Hematopoietic multipotent progenitor cell treated with erythropoietin and hydrocortisone succinate and interleukin-3 and kit ligand, for 15 days (in vitro differentiated cells): ENCODE data around the gene SPACA6.
"Not testable (repeated sequence)": the region's sequence is repeated elsewhere in the genome, so short reads cannot be mapped to it uniquely, and the experiment has no call there.

Experiments used
- DNase-seq: peaks from one replicate; pipeline ENCODE4 v3.0.0-alpha.2; 2015; ENCODE audit warnings: low spot score

The SPACA6 gene, protein sequence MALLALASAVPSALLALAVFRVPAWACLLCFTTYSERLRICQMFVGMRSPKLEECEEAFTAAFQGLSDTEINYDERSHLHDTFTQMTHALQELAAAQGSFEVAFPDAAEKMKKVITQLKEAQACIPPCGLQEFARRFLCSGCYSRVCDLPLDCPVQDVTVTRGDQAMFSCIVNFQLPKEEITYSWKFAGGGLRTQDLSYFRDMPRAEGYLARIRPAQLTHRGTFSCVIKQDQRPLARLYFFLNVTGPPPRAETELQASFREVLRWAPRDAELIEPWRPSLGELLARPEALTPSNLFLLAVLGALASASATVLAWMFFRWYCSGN

DNA sequence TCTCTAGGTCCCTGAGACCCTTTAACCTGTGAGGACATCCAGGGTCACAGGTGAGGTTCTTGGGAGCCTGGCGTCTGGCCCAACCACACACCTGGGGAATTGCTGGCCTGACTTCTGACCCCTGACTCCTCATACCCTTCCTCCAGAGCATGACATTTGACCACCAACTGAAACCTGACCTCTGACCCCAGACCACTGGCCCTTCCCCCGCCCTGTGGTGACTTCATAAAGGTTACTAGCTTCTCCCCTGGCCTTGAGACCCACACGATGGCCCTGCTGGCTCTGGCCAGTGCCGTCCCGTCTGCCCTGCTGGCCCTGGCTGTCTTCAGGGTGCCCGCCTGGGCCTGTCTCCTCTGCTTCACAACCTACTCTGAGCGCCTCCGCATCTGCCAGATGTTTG is at the start of gene SPACA6:
Gene SPACA6, plus strand, starts transcription at position 71 of the 400 bp plus-strand sequence. Its CDS starts 197 bp downstream, at position 268.
- DNase-seq, result no peak

GRCh38 chr19:51644636-51645271 is 48.4 kb upstream of the SPACA6 start:
- DNase-seq, result no peak

DNA sequence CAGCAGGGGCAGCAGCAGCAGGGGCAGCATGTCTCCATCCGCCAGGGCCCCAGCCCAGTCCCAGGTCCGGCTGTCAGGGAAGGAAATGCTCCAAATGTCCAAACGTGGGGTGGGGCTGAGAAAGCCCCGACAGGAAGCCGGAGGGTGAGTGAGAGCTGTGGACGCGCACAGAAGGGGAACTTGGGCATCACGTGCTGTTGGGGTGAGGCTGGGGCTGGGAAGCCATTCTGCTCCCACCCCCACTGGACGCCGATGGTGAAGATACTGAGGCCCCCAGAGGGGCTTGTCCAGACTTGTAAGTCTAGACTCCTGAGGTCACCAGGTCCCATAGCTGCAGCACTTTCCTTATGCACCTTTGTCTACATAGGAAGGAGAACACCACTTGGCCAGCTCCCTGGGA is 46.4 kb upstream of the SPACA6 start, which contains the start of gene SIGLEC14:
Gene SIGLEC14, minus strand, starts transcription at position 96 of the 400 bp plus-strand sequence. Its CDS starts 66 bp downstream, at position 30.
- not testable (repeated sequence) for DNase-seq

- DNase-seq, result no peak
Measured at GRCh38 chr19:51647318-51647717, 45.8 kb upstream of the SPACA6 start.

DNA sequence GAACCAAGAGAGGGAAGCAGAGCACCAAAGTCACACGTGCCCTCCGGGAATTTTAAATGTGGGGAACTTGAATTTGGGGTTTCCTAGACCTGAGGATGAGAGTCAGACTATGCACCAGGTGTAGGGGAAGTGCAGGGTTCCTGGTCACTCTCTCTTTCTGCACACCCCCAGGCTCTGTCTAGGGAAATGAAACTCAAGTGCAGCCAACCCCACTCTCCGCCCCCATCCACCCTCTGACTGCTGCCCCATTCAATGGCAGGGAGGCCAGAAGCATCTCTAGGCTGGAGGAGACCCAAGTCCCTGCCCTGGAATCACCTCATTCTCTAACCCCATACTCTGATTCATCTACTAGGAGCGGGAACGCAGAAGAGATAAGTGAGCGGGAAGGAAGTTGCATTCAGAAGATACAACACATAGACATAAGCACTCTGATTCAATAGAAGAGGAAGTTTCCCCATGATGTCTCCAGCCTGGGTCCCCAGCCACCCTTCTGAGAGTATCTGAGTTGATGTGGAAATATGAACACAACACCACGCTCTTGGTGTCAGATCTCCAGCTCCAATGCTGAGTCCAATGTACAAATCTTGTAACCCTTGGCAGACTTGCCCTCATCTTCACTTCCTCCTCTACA is 41.8 kb upstream of the SPACA6 start:
- no peak for DNase-seq

DNA sequence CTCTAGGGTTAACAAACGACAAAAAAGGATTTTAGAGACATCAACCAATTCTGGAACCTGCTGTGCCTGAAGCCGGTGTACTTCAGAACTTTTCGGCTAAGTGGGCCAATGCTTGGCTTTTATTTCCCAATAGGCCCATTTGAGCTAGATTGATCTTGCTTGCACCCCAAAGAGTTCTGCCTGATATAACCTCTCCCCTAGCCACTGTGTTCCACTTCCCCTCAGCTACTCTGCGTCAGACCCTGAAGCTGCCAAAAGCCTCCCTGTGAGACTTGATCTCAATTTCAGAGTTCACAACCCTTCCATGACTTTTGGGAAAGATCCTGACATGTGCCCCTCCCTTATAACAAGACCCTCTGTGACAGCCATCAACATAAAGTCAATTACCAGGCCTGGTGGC is 40.9 kb upstream of the SPACA6 start:
- DNase-seq, result no peak

DNA sequence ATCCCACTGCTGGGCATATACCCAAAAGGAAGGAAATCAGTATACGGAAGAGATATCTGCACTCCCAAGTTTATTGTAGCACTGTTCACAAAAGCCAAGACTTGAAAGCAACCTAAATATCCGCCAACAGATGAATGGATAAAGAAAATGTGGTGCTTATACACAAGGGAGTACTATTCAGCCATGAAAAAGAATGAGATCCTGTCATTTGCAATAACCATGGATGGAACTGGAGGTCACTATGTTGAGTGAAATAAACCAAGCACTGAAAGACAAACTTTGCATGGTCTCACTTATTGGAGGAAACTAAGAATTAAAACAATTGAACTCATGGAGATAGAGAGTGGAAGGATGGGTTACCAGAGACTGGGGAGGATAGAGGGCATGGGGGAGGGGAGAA is 40.0 kb upstream of the SPACA6 start:
- no peak for DNase-seq

- no peak for DNase-seq
Measured at GRCh38 chr19:51654783-51655182, 38.3 kb upstream of the SPACA6 start.

DNA sequence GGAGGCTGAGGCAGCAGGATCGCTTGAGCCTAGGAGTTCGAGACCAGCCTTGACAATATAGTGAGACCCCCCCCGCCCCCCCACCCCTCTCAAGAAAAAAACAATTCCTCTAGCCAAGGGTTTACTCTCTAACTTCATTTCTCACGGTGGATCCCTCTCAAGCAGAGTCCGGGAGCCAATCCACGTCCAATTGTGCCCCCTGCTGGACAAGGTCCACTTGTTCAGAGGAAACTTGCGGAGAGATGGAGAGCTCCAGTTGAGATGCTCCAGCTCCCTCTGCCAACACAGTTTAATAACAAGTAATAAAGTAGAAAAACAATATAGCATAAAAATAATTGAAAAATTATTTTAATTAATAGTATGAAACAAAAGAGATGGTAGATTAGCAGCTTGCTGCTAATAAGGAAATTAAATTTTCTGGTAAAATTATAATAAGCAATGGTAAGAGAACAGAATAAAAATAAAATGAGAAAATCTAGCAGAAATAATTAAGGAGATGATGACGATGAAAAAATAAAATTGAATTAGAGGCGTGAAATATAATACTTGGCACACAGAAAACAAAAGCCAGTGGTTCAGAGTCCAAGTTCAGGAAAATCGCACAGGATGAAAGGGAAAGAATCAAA is 32.0 kb upstream of the SPACA6 start:
- peak; percentile 75 for DNase-seq

DNA sequence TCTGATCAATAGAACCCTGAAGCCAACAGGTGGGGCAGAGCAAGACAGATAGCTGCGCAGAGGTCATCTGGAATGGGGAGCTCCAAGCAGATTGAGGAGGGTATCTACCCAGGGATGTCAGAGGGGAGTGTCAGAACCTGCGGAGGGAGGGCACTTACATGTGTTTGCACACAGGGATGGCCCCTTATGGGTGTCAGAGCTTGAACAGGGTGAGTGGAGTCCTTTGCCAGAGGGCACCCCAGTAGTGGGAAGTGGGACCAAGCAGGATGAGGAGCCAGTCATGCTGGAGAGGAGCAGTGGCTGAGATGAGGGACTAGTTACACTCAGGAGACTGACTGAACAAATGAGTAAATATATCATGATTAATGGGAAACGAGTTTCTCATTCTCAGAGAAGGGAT is 29.5 kb upstream of the SPACA6 start:
- no peak for DNase-seq

DNA sequence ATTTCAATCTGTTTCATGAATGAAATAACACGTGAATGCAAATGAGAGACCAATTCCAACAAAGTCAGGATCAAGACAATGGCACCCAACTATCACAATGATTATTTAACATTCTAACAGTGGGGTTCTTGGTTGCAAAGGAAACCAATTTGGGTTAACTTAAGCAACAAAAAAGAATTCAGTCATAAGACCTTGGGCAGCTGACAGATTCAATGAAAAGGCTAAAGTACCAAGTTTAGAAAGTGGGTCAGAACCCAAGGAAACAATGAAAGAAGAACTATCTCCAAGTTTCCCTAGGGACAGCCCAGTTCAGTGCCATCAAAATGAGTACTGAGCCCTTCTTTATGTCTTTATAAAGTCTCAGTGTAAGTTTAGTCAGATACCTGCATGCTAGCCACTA is 29.0 kb upstream of the SPACA6 start:
- no peak for DNase-seq

DNA sequence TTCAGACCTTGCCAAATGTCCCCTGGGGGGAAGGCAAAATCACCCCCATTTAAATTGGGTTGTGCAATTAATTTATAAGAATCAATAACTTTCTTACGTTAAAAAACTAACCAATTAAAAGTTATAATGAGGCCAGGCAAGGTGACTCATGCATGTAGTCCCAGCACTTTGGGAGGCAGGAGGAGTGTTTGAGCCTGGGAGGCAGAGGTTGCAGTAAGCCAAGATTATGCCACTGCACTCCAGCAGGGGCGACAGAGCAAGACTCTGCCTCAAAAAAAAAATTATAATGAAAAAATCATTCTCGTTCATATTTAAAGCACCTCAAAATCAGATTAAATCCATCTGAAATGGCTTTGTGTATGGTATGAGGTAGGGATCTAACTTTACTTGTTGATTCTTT is 28.1 kb upstream of the SPACA6 start:
- no peak for DNase-seq

DNA sequence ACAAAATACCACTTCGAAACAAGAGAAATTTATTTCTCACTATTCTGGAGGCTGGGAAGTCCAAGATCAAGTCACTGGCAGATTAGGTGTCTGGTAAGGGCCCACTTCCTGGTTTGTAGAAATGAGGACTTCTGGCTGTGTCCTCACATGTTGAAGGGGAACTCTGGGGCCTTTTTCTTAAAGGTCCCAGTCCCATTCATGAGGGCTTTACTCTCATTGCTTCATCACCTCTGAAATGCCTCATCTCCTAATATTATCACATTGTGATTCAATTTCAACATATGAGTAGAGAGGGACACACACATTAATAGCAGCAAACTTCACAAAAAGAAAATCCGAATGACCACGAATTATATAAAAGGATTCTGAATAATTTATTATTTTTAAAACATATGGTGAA is 24.9 kb upstream of the SPACA6 start:
- no peak for DNase-seq

GRCh38 chr19:51675911-51676565 is 17.1 kb upstream of the SPACA6 start:
- DNase-seq, result peak; percentile 23

DNA sequence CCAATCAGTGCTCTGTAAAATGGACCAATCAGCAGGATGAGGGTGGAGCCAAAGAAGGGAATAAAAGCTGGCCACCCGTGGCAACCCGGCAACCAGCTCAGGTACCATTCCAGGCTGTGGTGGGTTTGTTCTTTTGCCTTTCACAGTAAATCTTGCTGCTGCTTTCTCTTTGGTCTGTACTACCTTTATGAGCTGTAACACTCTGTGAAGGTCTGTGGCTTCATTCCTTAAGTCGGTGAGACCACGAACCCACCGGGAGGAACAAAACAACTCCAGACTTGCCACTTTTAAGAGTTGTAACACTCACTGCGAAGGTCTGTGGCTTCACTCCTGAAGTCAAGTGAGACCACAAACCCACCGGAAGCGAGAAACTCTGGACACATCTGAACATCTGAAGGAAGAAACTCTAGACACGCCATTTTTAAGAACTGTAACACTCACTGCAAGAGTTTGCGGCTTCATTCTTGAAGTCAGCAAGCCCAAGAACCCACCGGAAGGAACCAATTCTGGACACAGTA is 16.5 kb upstream of the SPACA6 start:
- DNase-seq, result no peak

- DNase-seq, result no peak
Measured at GRCh38 chr19:51680474-51680873, 12.7 kb upstream of the SPACA6 start.

- no peak for DNase-seq
Measured at GRCh38 chr19:51681286-51681941, 11.7 kb upstream of the SPACA6 start.

GRCh38 chr19:51686171-51686570 is 7.0 kb upstream of the SPACA6 start:
- no peak for DNase-seq

GRCh38 chr19:51687791-51688670 is 5.1 kb upstream of the SPACA6 start:
- DNase-seq, result no peak
